D341Med (cell line): Measurements from ENCODE around the gene SYTL5.

Experiments
- DNase-seq: peaks from one replicate; pipeline ENCODE4 v3.0.0; 2012; ENCODE audit warnings: low spot score

Gene SYTL5

GRCh38 chrX:38142610-38143009, 136.3 kb downstream of the SYTL5 start:
- DNase-seq: no peak

GRCh38 chrX:38149016-38149415, 142.7 kb downstream of the SYTL5 start:
- DNase-seq: no peak

- DNase-seq: no peak
These were observed 144.6 kb downstream of the SYTL5 start for GRCh38 chrX:38150993-38151392.

- no peak for DNase-seq
These were observed 145.1 kb downstream of the SYTL5 start for GRCh38 chrX:38151441-38151840.

- no peak for DNase-seq
These were observed 148.0 kb downstream of the SYTL5 start for GRCh38 chrX:38154340-38154739.

GRCh38 chrX:38154818-38155217, 148.5 kb downstream of the SYTL5 start:
- DNase-seq: no peak

- DNase-seq: no peak
These were observed 150.5 kb downstream of the SYTL5 start for GRCh38 chrX:38156838-38157237.

- DNase-seq: no peak
These were observed 156.8 kb downstream of the SYTL5 start for GRCh38 chrX:38163193-38163592.

- DNase-seq: no peak
These were observed 158.7 kb downstream of the SYTL5 start for GRCh38 chrX:38165023-38165422.

GRCh38 chrX:38166478-38167083, 160.2 kb downstream of the SYTL5 start:
- DNase-seq: no peak

GRCh38 chrX:38170556-38170955, 164.2 kb downstream of the SYTL5 start:
- DNase-seq: no peak

- DNase-seq: no peak
These were observed 166.2 kb downstream of the SYTL5 start for GRCh38 chrX:38172596-38172995.

GRCh38 chrX:38175139-38175538, 168.8 kb downstream of the SYTL5 start:
- peak; percentile 63 for DNase-seq

GRCh38 chrX:38178396-38178795, 172.0 kb downstream of the SYTL5 start:
- DNase-seq: no peak
